ENCODE measurements around the gene HYCC1.
"Not testable (repeated sequence)": the region's sequence is repeated elsewhere in the genome, so short reads cannot be mapped to it uniquely, and the experiment has no call there.

The HYCC1 gene

GRCh38 chr7:22983257-22983855, 30.6 kb downstream of the HYCC1 start:
- H3K9me3 ChIP-seq (ENCODE audit: control insufficient read depth, insufficient read depth, low read length), result no peaks in the 10 kb centered on the region
- H3K9ac ChIP-seq (ENCODE audit: low read depth, low read length), result no peak overlapping the region
- H3K27ac ChIP-seq (ENCODE audit: low read depth, low read length), result no peak overlapping the region
- no peaks in the 10 kb centered on the region for H3K27me3 ChIP-seq (ENCODE audit: control insufficient read depth, insufficient read depth, low read length)
- H3K4me3 ChIP-seq (ENCODE audit: low read depth, low read length), result no peak overlapping the region
- peaks cover 18% of the 10 kb centered on the region for H3K4me1 ChIP-seq (ENCODE audit: control insufficient read depth, insufficient read depth, low read length)
- H3K36me3 ChIP-seq (ENCODE audit: control insufficient read depth, insufficient read depth, low read length), result 0 out of 2 replicates have a peak, but pooled peaks cover 10% of the 10 kb centered on the region

GRCh38 chr7:22980422-22980821, 33.5 kb downstream of the HYCC1 start:
- Histone ChIP-seq H3K4me1 (ENCODE audit: control insufficient read depth, insufficient read depth, low read length) (peaks cover 8% of the 10 kb centered on the region; the same call in 1 of the 2 replicates), H3K9me3 (ENCODE audit: control insufficient read depth, insufficient read depth, low read length) (no peaks in the 10 kb centered on the region), H3K36me3 (ENCODE audit: control insufficient read depth, insufficient read depth, low read length) (peaks cover 37% of the 10 kb centered on the region), H3K27ac (ENCODE audit: low read depth, low read length) (no peak overlapping the region), H3K27me3 (ENCODE audit: control insufficient read depth, insufficient read depth, low read length) (no peaks in the 10 kb centered on the region), H3K9ac (ENCODE audit: low read depth, low read length) (no peak overlapping the region), H3K4me3 (ENCODE audit: low read depth, low read length) (no peak overlapping the region)

- Histone ChIP-seq H3K9me3 (ENCODE audit: control insufficient read depth, insufficient read depth, low read length) (no peaks in the 10 kb centered on the region), H3K4me1 (ENCODE audit: control insufficient read depth, insufficient read depth, low read length) (peaks cover 8% of the 10 kb centered on the region; the same call in 1 of the 2 replicates), H3K9ac (ENCODE audit: low read depth, low read length) (no peak overlapping the region), H3K36me3 (ENCODE audit: control insufficient read depth, insufficient read depth, low read length) (peaks cover 43% of the 10 kb centered on the region), H3K27ac (ENCODE audit: low read depth, low read length) (no peak overlapping the region), H3K27me3 (ENCODE audit: control insufficient read depth, insufficient read depth, low read length) (no peaks in the 10 kb centered on the region), H3K4me3 (ENCODE audit: low read depth, low read length) (no peak overlapping the region)
These were observed 34.1 kb downstream of the HYCC1 start for GRCh38 chr7:22979861-22980260.

- Histone ChIP-seq H3K9ac (ENCODE audit: low read depth, low read length) (no peak overlapping the region), H3K4me1 (ENCODE audit: control insufficient read depth, insufficient read depth, low read length) (peaks cover 13% of the 10 kb centered on the region; the same call in 1 of the 2 replicates), H3K4me3 (ENCODE audit: low read depth, low read length) (no peak overlapping the region), H3K27ac (ENCODE audit: low read depth, low read length) (no peak overlapping the region), H3K27me3 (ENCODE audit: control insufficient read depth, insufficient read depth, low read length) (no peaks in the 10 kb centered on the region), H3K36me3 (ENCODE audit: control insufficient read depth, insufficient read depth, low read length) (peaks cover 49% of the 10 kb centered on the region), H3K9me3 (ENCODE audit: control insufficient read depth, insufficient read depth, low read length) (no peaks in the 10 kb centered on the region)
These were observed 34.7 kb downstream of the HYCC1 start for GRCh38 chr7:22979251-22979650.

GRCh38 chr7:22974636-22975035, 39.3 kb downstream of the HYCC1 start:
- H3K9me3 ChIP-seq (ENCODE audit: control insufficient read depth, insufficient read depth, low read length); H3K4me1 ChIP-seq (ENCODE audit: control insufficient read depth, insufficient read depth, low read length); H3K27ac ChIP-seq (ENCODE audit: low read depth, low read length); H3K27me3 ChIP-seq (ENCODE audit: control insufficient read depth, insufficient read depth, low read length); H3K4me3 ChIP-seq (ENCODE audit: low read depth, low read length); H3K9ac ChIP-seq (ENCODE audit: low read depth, low read length): not testable (repeated sequence)
- peaks cover 73% of the 10 kb centered on the region for H3K36me3 ChIP-seq (ENCODE audit: control insufficient read depth, insufficient read depth, low read length)

- H3K36me3 ChIP-seq (ENCODE audit: control insufficient read depth, insufficient read depth, low read length), result peaks cover 71% of the 10 kb centered on the region
- no peak overlapping the region for H3K9ac ChIP-seq (ENCODE audit: low read depth, low read length)
- H3K4me3 ChIP-seq (ENCODE audit: low read depth, low read length), result no peak overlapping the region
- H3K27me3 ChIP-seq (ENCODE audit: control insufficient read depth, insufficient read depth, low read length), result no peaks in the 10 kb centered on the region
- no peaks in the 10 kb centered on the region for H3K9me3 ChIP-seq (ENCODE audit: control insufficient read depth, insufficient read depth, low read length)
- H3K27ac ChIP-seq (ENCODE audit: low read depth, low read length), result no peak overlapping the region
- peaks cover 9% of the 10 kb centered on the region; the same call in 1 of the 2 replicates for H3K4me1 ChIP-seq (ENCODE audit: control insufficient read depth, insufficient read depth, low read length)
These were observed 41.7 kb downstream of the HYCC1 start for GRCh38 chr7:22972207-22972606.

GRCh38 chr7:22969010-22969431, 44.9 kb downstream of the HYCC1 start:
- no peaks in the 10 kb centered on the region for H3K27me3 ChIP-seq (ENCODE audit: control insufficient read depth, insufficient read depth, low read length)
- H3K27ac ChIP-seq (ENCODE audit: low read depth, low read length), result no peak overlapping the region
- H3K9me3 ChIP-seq (ENCODE audit: control insufficient read depth, insufficient read depth, low read length), result no peaks in the 10 kb centered on the region
- peaks cover 48% of the 10 kb centered on the region for H3K36me3 ChIP-seq (ENCODE audit: control insufficient read depth, insufficient read depth, low read length)
- H3K4me1 ChIP-seq (ENCODE audit: control insufficient read depth, insufficient read depth, low read length), result 0 out of 2 replicates have a peak, but pooled peaks cover under 1% of the 10 kb centered on the region
- H3K9ac ChIP-seq (ENCODE audit: low read depth, low read length), result no peak overlapping the region
- H3K4me3 ChIP-seq (ENCODE audit: low read depth, low read length), result no peak overlapping the region
